Effector memory CD4-positive, alpha-beta T cell (primary cell): Measurements from ENCODE around the gene METTL9.
"Not testable (repeated sequence)": the region's sequence is repeated elsewhere in the genome, so short reads cannot be mapped to it uniquely, and the experiment has no call there.

Source experiments
- DNase-seq, 3 donors: peaks; one replicate each; pipeline ENCODE4 v3.0.0-alpha.2; 2020
- H3K27ac ChIP-seq: 2 replicates; pipeline ENCODE4 v1.7.0; 2013; ENCODE audit warnings: mild to moderate bottlenecking, low read length, moderate library complexity; ENCODE audit not compliant: insufficient read depth, poor library complexity, severe bottlenecking
- H3K27me3 ChIP-seq: replicated peaks from 2 replicates; pipeline ENCODE4 v1.7.0; 2013; ENCODE audit warnings: mild to moderate bottlenecking, low read length; ENCODE audit not compliant: insufficient read depth, control insufficient read depth, poor library complexity, severe bottlenecking
- H3K36me3 ChIP-seq: 2 replicates; pipeline ENCODE4 v1.7.0; 2013; ENCODE audit warnings: mild to moderate bottlenecking, low read length, moderate library complexity; ENCODE audit not compliant: control insufficient read depth, insufficient read depth
- H3K4me1 ChIP-seq: 2 replicates; pipeline ENCODE4 v1.7.0; 2013; ENCODE audit warnings: low read length, mild to moderate bottlenecking; ENCODE audit not compliant: control insufficient read depth, insufficient read depth, poor library complexity, severe bottlenecking
- H3K4me3 ChIP-seq: 2 replicates; pipeline ENCODE4 v1.7.0; 2013; ENCODE audit warnings: low read length, low read depth, mild to moderate bottlenecking; ENCODE audit not compliant: insufficient read depth, poor library complexity, severe bottlenecking
- H3K9me3 ChIP-seq: 2 replicates; pipeline ENCODE4 v1.7.0; 2013; ENCODE audit warnings: mild to moderate bottlenecking, low read length, moderate library complexity; ENCODE audit not compliant: control insufficient read depth

Gene METTL9

DNA sequence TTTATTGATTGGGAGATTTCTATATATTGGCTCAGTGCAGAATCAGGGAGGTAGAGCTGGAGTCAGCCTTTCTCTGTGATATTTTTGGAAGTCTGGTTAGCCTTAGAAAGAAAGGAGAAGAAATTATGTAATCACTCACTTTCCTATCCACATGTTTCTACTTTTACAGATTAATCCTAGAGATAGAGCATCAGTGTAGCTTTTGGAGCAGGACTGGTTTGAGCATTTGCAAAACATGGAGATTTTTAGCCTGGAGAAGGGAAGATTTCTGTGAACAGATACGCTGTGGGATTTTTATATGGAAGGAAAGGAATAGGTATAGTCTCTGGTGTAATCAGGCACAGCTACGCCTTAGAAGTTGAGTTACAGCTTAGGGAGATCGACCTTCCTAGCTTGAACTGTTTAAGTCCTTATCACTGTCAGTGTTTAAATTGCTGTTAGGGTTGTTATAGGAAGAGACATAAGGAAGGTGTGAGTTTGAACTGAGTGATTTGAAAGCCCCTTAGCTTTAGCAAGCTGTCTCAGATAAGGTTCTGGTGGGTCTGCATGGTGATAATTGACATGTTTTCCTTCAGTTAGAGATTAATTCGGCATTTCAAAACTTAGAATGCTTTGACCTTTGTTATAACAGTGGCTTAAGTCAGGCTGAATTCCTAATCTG lies 20.5 kb downstream of the METTL9 start:
- H3K9me3 ChIP-seq, result no peaks in the 10 kb centered on the region
- H3K4me3 ChIP-seq, result no peak overlapping the region
- H3K27ac ChIP-seq, result no peak overlapping the region
- DNase-seq, result no peak
- peaks cover 10% of the 10 kb centered on the region for H3K36me3 ChIP-seq
- H3K27me3 ChIP-seq, result no peaks in the 10 kb centered on the region
- peaks cover 18% of the 10 kb centered on the region for H3K4me1 ChIP-seq

DNA sequence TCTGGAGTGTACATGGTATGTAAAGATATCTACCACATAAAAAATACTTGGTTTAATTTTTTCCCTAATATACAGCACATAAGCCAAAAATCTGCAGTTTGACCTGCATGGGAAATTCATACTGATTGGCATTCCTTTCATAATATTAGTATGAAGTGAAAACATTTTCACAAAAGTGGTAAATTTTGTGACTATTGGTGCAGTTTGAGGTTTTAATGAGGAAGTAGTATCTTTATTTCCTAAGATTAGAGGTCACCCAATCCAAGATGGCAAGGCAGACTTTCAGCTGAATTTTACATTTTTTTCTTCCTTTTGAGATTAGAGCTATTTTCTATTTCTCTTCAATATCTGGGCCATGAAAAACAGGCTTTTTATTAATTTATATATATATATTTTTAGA lies 21.2 kb downstream of the METTL9 start:
- Histone ChIP-seq H3K27ac (no peak overlapping the region), H3K9me3 (no peaks in the 10 kb centered on the region), H3K36me3 (peaks cover 16% of the 10 kb centered on the region), H3K27me3 (no peaks in the 10 kb centered on the region), H3K4me3 (no peak overlapping the region), H3K4me1 (peaks cover 23% of the 10 kb centered on the region)
- no peak for DNase-seq

DNA sequence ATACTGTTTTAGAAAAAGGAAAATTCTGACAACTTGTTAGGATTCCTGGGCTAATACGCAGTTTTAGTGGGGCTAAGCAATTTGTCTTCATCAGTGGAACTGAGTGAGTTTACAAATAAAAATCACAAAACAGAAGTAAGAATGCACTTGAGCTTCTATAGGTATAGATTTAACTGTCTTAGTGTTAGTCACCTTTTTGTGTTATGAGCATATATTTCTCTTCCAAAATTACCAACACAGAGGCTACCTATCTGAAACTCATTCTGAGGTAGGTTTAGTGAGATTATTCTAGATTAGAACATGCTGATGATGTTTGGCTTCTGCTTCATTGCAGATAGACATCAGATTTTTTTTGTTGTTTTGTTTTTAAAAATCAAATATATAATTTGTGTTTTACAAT lies 23.2 kb downstream of the METTL9 start:
- Histone ChIP-seq H3K9me3 (no peaks in the 10 kb centered on the region), H3K36me3 (peaks cover 16% of the 10 kb centered on the region), H3K4me1 (peaks cover 29% of the 10 kb centered on the region), H3K27ac (no peak overlapping the region), H3K4me3 (no peak overlapping the region), H3K27me3 (no peaks in the 10 kb centered on the region)
- DNase-seq, result no peak

DNA sequence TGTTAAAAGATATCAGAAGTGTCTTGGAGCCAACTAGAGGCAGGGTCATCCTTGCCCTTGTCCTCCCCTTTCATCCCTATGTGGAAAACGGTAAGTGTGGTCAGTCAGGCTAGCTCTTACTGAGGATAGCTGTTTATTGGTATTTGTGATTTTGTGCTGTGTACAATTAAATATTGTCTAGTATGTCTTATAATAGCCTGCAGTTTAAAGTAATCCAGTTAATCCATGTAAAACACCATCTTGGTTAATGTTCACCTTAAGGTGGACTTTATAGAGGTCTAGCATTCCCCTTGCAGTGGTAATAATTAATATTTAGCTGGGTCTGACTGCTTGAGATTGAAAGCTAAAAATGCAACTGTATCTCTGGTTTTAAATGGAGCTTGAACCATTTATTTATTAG lies 25.6 kb downstream of the METTL9 start:
- Histone ChIP-seq H3K27ac (no peak overlapping the region), H3K4me1 (peaks cover 29% of the 10 kb centered on the region), H3K9me3 (no peaks in the 10 kb centered on the region), H3K27me3 (no peaks in the 10 kb centered on the region), H3K4me3 (no peak overlapping the region), H3K36me3 (peaks cover 30% of the 10 kb centered on the region)
- no peak for DNase-seq

DNA sequence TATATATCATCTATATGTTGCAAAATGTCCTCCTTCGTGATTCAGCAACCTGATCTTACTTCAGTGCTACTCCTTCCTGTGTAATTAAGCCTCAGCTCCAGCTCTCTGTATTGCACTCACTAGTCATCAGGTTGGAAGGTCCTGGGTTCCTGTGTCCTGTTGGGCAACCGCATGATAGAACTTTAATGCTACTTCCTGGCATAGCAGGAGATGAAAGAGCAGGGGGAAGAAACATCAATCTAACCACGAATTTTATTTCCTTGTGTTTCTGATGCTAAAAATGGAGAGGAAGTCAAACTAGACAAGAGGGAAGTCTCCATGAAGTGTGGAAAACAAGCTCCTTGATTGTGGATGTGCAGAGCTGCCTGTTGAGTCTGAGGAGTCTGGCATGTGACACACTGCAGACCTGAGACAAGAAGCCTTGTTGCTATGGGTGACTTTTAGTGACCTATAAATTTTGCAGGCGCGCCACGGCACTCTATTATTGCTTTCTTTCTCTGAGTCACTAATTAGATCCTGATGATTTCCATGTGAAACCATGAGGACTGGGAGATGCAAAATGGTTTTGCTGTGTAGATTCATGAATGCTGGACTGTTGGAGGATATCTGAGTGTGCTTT lies 27.4 kb downstream of the METTL9 start:
- peak overlapping the region; percentile 11 for H3K4me3 ChIP-seq
- no peaks in the 10 kb centered on the region for H3K27me3 ChIP-seq
- peaks cover 30% of the 10 kb centered on the region for H3K36me3 ChIP-seq
- H3K27ac ChIP-seq, result peak overlapping the region; percentile 18
- peaks cover 24% of the 10 kb centered on the region for H3K4me1 ChIP-seq
- H3K9me3 ChIP-seq, result no peaks in the 10 kb centered on the region
- DNase-seq, result peak; percentile 18 to 19 (median 19)

DNA sequence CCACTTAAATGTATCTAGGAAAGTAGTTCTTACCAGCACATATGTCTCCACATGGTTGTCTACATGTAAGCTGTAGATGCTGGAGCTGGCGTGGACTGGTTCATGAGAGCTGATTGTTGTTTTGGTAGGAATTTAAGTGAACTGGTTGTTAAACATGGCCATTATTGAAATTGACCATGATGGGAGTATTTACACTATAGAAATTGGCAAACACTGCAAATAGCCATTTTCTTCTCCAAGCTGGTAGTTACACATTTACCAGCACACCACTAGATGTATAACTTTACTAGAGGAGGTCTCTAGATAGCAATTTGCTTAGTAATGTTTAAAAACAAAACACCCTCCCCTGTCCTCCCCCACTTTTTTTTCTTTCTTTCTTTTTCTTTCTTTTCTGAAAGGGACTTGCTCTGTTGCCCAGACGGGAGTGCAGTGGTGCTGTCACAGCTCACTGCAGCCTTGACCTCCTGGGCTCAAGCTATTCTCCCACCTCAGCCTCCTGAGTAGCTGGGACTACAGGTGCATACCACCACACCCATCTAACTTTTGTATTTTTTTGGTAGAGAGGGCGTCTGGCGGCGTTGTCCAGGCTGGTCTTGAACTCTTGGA lies 28.8 kb downstream of the METTL9 start:
- Histone ChIP-seq H3K4me3 (no peak overlapping the region), H3K27ac (no peak overlapping the region), H3K36me3 (peaks cover 33% of the 10 kb centered on the region), H3K9me3 (no peaks in the 10 kb centered on the region), H3K4me1 (peaks cover 18% of the 10 kb centered on the region), H3K27me3 (no peaks in the 10 kb centered on the region)
- DNase-seq, result no peak

DNA sequence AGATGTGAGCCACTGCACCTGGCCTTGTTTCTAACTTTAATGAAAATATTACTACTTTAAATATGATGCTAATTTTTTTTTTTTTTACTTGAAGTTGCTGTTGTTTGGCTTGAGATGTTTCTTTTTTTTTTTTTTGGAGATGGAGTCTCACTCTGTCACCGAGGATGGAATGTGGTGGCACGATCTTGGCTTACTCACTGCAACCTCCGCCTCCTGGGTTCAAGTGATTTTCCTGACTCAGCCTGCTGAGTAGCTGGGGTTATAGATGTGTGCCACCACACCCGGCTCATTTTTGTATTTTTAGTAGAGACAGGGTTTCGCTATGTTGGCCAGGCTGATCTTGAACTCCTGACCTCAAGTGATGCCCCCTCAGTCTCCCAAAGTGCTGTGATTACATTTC lies 29.4 kb downstream of the METTL9 start:
- H3K4me1 ChIP-seq, result peaks cover 18% of the 10 kb centered on the region
- H3K36me3 ChIP-seq, result peaks cover 30% of the 10 kb centered on the region
- H3K27me3 ChIP-seq, result no peaks in the 10 kb centered on the region
- H3K9me3 ChIP-seq, result no peaks in the 10 kb centered on the region
- no peak overlapping the region for H3K4me3 ChIP-seq
- DNase-seq, result no peak
- no peak overlapping the region for H3K27ac ChIP-seq

DNA sequence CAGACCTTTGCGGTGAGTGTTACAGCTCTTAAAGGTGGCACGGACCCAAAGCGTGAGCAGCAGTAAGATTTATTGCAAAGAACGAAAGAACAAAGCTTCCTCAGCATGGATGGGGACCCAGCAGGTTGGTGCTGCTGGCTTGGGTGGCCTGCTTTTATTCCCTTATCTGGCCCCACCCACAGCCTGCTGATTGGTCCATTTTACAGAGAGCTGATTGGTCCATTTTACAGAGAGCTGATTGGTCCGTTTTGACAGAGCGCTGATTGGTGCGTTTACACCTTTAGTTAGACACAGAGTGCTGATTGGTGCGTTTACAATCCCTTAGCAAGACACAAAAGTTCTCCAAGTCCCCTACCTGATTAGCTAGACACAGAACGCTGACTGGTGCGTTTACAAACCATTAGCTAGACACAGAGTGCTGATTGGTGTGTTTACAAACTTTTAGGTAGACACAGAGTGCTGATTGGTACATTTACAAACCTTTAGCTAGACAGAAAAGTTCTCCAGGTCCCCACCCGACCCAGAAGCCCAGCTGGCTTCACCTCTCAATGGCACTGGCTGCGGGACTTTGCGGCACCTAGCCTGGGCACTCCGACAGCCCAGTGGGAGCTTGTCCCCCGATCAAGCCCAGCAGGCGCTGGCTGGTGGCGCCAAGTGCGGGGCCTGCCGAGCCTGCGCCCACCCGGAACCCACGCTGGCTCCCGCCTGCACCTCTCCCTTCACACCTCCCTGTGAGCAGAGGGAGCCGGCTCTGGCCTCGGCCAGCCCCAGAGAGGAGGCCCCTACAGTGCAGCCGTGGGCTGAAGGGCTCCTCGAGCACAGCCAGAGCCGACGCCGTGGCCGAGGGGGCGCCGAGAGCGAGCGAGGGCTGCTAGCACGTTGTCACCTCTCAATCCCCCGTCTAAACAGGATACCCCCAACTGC lies 30.5 kb downstream of the METTL9 start:
- H3K36me3 ChIP-seq, result peaks cover 32% of the 10 kb centered on the region
- peaks cover 18% of the 10 kb centered on the region for H3K4me1 ChIP-seq
- not testable (repeated sequence) for DNase-seq, H3K27me3 ChIP-seq, H3K9me3 ChIP-seq, H3K27ac ChIP-seq, H3K4me3 ChIP-seq

DNA sequence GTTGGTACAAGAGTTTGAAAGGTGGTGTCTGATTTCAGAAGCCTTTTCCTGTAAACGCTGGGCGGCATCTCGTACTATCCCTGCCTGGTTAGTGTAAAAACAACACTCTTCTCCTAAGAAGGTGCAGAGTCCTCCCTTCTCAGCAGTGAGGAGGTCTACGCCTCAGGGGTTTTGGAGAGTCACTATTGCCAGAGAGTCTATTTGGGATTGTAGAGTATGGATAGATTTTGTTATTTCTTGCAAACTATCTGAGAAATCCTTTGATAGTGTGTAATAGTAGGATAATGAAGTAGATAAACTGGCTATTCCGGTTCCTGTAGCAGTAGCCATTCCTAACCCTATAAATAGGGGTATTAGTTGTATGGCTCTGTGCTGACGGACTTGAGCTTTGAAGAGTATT lies 31.5 kb downstream of the METTL9 start:
- peaks cover 25% of the 10 kb centered on the region for H3K36me3 ChIP-seq
- H3K27me3 ChIP-seq, H3K27ac ChIP-seq: not testable (repeated sequence)

More for the DNA sequence above, 31.5 kb downstream of the METTL9 start:
- not testable (repeated sequence) for H3K4me3 ChIP-seq, DNase-seq, H3K9me3 ChIP-seq
- H3K4me1 ChIP-seq, result peaks cover 12% of the 10 kb centered on the region
